ENCODE data around the gene MYO1F.

MYO1F gene

GRCh38 chr19:8484331-8484894 lies 92.8 kb downstream of the MYO1F start:
- in situ Hi-C loops (cut with HindIII; ENCODE audit: low pct_ligation_motif_present, low pct_unique_long_range_greater_than_20kb, low sequenced_read_pairs), result no loop called here
- DNase-seq, result no peak

GRCh38 chr19:8483165-8483564 lies 94.1 kb downstream of the MYO1F start:
- in situ Hi-C loops (cut with HindIII; ENCODE audit: low pct_ligation_motif_present, low pct_unique_long_range_greater_than_20kb, low sequenced_read_pairs), result no loop called here
- no peak for DNase-seq

- DNase-seq, result no peak
- in situ Hi-C loops (cut with HindIII; ENCODE audit: low pct_ligation_motif_present, low pct_unique_long_range_greater_than_20kb, low sequenced_read_pairs), result no loop called here
Observed at GRCh38 chr19:8482696-8483095, 94.5 kb downstream of the MYO1F start.

- in situ Hi-C loops (cut with HindIII; ENCODE audit: low pct_ligation_motif_present, low pct_unique_long_range_greater_than_20kb, low sequenced_read_pairs), result no loop called here
- DNase-seq, result no peak
Observed at GRCh38 chr19:8481616-8482015, 95.6 kb downstream of the MYO1F start.

- DNase-seq, result no peak
- in situ Hi-C loops (cut with HindIII; ENCODE audit: low pct_ligation_motif_present, low pct_unique_long_range_greater_than_20kb, low sequenced_read_pairs), result no loop called here
Observed at GRCh38 chr19:8481201-8481600, 96.0 kb downstream of the MYO1F start.

GRCh38 chr19:8478598-8478997 lies 98.6 kb downstream of the MYO1F start:
- DNase-seq, result no peak
- in situ Hi-C loops (cut with HindIII; ENCODE audit: low pct_ligation_motif_present, low pct_unique_long_range_greater_than_20kb, low sequenced_read_pairs), result no loop called here

- no peak for DNase-seq
- in situ Hi-C loops (cut with HindIII; ENCODE audit: low pct_ligation_motif_present, low pct_unique_long_range_greater_than_20kb, low sequenced_read_pairs), result no loop called here
Observed at GRCh38 chr19:8477889-8478288, 99.4 kb downstream of the MYO1F start.

- in situ Hi-C loops (cut with HindIII; ENCODE audit: low pct_ligation_motif_present, low pct_unique_long_range_greater_than_20kb, low sequenced_read_pairs), result no loop called here
- no peak for DNase-seq
Observed at GRCh38 chr19:8476524-8476923, 100.7 kb downstream of the MYO1F start.

GRCh38 chr19:8475005-8475404 lies 102.2 kb downstream of the MYO1F start:
- DNase-seq, result no peak
- in situ Hi-C loops (cut with HindIII; ENCODE audit: low pct_ligation_motif_present, low pct_unique_long_range_greater_than_20kb, low sequenced_read_pairs), result no loop called here

- in situ Hi-C loops (cut with HindIII; ENCODE audit: low pct_ligation_motif_present, low pct_unique_long_range_greater_than_20kb, low sequenced_read_pairs), result no loop called here
- DNase-seq, result no peak
Observed at GRCh38 chr19:8473648-8474476, 103.4 kb downstream of the MYO1F start.

Data from ACHN (cell line).